ENCODE results near the gene TRIM65.

The TRIM65 gene

GRCh38 chr17:75917141-75917916, 20.6 kb upstream of the TRIM65 start:
- no peak for DNase-seq

GRCh38 chr17:75915268-75915667, 18.5 kb upstream of the TRIM65 start:
- no peak for DNase-seq

DNA sequence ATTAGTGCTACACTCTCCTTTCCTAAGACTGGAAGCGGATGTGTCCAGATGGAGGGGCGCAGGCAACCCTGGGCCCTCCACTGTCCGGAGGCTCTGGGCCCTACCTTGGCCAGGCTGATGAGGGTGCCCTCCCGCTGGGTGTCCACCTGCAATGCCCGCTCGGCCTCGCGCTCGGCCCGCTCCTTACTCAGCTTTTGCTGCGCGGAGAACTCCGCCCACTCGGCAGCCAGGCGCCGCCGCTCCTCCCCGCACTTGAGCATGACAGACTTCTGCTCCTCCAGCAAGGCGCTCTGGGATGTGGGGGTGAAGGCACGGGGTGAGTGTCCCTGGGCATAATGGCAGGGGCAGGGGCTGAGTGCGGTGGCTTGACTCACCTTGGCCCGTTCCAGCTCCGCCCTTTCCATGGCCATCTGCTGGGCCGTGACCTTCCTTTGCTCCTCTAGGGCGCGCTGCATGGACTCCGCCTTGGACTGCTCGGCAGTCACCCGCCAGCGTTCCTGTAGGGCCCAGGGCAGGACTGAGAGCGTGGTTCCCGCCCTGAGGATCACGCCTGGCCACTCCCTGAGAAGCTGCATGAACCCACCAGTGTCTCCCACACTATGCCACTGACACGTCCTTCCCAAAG, 18.0 kb upstream of the TRIM65 start:
- no peak for DNase-seq

DNA sequence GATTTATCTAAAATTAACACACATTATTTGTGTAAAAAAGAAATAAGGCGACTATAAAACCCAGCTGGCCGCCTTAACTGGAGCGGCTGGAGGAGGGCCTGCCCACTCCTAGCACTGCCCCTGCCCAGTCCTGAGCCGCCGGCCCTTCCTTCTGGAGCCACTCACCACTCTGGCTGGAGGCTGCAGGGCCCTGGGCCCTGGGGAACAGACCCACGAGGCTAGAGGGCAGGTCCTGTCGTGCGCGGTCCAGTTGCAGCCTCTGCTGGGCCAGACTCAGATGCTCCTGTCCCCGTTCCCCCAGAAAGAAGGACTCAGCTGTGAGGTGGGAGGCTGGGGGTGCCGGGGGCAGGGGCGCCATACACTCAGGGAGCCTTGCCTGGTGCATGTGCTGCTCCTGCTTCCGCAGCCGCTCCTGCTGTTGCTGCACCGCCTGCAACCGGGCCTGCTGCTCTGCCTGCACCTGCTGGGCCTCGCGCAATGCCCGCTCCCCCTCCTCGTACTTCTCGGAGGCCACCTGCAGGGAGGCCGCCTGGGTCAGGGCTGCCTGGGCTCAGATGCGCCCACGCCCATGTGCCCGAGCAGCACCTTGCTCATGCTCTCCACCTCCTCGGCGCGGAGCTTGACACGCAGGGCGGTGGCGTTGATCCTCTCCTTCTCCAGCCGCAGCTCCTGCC, 16.9 kb upstream of the TRIM65 start:
- DNase-seq: no peak

DNA sequence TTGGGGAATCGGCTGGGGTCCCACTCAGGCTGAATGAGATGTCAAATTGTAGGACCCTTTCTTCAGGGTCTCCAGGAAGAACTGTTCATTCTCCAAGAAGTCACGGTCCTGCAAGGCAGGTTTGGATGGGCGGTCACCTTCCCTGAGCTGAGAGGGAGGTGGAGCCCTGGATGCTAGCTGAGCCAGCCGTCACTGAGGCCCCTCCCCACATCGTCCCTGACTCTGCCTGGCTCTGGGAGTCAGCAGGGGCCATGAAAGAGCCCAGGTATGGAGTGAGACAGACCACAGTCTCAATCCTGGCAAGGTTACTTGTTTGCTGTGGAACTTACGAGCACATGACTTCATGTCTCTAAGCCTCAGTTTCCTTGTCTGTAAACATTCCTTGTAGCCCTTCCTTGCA, 13.9 kb upstream of the TRIM65 start:
- DNase-seq: no peak

GRCh38 chr17:75909812-75910274, 13.1 kb upstream of the TRIM65 start:
- no peak for DNase-seq

DNA sequence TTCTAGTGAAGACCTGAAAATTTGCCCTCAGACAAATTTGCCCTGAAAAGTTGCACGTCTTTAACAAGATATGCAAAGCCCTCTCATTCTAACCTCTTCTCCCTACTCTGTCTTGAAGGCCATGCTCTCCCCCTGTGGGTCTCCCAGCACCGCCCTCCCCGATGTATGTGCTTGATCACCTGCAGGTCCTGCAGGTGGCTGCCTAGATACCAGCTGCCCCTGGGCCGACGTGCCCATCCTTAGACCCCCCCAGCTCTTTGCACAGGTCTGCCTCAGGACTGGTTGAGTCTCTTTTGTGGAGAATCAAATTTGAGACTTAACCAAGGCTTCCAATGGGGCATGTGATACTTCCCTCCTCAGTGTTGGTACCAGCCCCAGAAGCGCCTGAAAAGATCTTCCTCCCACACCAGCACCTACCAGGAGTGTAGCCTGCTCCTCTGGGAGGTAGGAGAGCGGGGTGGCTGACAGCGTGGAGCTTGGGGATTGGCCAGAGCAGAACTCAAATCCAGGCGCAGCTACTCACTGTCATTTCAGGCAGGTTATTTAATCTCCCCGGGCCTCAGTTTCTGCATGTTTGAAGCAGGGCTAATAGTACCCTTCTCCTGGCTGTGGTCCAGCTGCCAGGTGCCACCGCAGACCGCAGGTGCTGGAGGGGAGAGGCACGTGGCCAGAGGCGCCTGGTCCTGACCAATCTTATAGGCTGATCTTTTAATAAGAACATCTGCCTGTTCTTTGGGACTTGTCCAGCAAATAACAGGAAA, 12.5 kb upstream of the TRIM65 start:
- peak; percentile 18 for DNase-seq

GRCh38 chr17:75908201-75908600, 11.4 kb upstream of the TRIM65 start:
- no peak for DNase-seq

DNA sequence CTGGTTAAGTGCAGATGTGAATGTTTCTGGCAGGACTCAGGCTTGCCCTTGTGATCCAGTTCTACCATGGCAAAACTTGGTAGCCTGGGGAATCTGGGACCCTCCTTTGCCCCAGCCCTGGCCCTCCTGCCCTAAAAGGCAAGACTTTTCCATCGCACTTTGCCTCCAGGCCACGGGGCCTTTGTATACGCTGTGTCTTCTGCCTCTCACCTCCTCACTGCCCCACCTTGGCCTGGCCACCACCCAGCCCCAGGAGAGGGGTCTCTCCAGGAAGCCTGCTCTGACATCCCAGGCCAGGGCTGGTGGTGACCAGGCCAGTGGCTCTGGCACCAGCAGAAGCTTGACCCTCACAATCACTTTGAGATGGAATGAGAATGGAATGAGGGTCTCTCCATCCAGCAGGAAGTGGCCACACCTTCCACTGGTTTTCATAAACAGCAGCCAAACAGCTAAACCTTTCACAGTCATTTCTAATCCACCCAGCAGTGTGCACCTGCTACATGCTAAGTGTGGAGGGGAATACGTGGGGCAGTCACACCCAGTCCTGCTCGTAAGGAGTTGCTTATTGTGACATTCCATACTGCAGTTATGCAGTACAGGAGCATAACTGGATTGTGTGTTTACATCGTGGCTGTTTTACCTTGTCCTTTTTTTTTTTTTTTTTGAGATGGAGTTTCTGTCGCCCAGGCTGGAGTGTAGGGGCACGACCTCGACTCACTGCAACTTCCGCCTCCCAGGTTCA, 9.6 kb upstream of the TRIM65 start:
- no peak for DNase-seq

- DNase-seq: peak; percentile 90
These were observed 8.2 kb upstream of the TRIM65 start, which contains the start of gene MRPL38 for GRCh38 chr17:75904749-75905521. MRPL38 (minus strand) TSS chr17:75904884; CDS start chr17:75904875, 9 bp downstream.

DNA sequence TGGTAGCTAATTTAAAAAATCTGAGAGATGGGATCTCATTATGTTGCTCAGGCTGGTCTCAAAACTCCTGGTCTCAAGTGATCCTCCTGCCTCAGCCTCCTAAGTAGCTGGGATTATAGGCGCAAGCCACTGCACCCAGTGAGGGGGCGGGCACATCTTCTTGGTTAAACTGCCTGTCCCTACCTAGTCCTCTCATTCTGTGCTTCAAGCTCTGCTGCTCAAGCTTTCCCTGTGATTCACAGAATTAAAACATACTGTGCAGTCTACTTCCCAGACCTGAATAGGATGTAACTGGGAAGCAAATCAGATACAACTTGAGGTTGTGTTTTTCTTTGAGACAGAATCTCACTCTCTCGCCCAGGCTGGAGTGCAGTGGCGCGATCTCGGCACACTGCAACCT, 5.7 kb upstream of the TRIM65 start:
- no peak for DNase-seq

DNA sequence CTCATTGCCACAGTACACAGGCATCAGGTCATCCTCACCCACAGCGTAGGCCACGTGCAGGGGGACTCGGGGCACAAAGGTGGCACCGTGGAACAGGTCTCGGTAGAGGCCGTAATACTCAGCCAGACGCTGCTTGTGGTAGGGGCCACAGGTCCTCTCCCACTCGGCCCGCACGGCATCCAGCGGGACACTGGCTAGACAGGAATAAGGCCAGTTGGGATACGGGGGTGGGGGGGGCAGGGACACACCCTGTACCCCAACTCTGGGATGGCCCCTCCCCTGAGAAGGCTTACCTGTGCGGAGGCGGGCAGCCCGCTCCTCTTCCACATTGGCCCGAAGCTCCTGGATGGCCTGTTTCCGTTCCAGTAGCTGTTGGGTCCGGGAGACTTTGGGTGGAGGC, 5.0 kb upstream of the TRIM65 start:
- no peak for DNase-seq

GRCh38 chr17:75900691-75901533, 4.2 kb upstream of the TRIM65 start:
- DNase-seq: no peak

GRCh38 chr17:75899767-75900468, 3.2 kb upstream of the TRIM65 start:
- DNase-seq: no peak

GRCh38 chr17:75899353-75899752, 2.6 kb upstream of the TRIM65 start:
- DNase-seq: no peak

GRCh38 chr17:75898791-75899190, 2.0 kb upstream of the TRIM65 start:
- no peak for DNase-seq

GRCh38 chr17:75898065-75898464, 1.3 kb upstream of the TRIM65 start:
- no peak for DNase-seq

DNA sequence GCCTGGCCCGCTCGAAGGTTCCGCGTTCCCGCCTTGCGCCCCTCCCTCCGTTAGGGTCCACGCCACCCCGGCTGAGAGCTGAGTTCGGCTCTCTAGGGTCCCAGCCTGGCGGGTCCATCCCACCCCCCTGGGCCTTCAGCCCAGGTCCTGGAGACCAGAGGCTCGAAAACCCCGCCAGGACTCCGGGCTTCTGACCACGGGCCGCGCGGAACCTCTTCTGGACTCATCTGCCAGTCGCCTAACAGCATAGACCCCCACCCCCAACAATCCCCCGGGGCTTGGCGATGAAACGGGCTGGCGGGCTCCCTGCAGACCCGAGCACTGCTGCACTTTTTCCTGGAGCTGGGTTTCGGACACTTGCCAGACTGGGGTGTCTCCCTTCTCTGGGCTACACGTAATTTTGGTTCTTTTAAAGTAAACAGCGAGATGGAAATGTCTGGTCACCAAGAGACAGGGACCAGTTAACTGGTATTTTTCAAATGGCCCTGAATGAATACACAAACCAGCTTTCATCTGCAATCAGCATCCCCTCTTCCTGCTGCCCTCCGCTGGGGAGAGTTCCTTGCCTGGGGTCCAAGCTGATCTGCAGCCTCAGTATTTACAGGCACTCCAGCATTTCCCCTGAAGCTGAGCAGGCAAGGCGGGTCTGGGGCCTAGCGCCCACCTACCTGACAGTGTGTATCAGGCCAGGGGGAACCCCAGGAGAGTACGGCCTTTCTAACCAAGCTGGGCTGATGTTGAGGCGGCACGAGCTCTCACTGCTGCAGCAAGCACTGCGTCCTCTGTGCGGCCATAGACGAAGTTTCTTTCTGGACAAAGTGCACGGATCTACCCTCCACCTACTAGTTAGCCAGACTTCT, 639 bp upstream of the TRIM65 start:
- DNase-seq: no peak

Data from NCI-H526 treated with DMSO at 0.1 percent for 48 hours (cell line).